Karpas-422 (cell line): ENCODE data around the gene PGBD5. TPM values are rescaled to one million over a fixed set of nuclear protein-coding genes. Genes with fewer than 3 reads are reported as not detected.
A peak's percentile ranks its signal among the peaks of the same experiment; 100 is the strongest.

ENCODE experiments used
- DNase-seq: peaks from one replicate; pipeline ENCODE4 v3.0.0-alpha.2; 2015
- H2AFZ ChIP-seq: fragments of 200-600 bp; sonication (generic); 2 replicates; pipeline ENCODE4 v1.6.1; 2014; ENCODE audit warnings: antibody characterized with exemption, low read length, mixed read lengths
- H3K27ac ChIP-seq: fragments of 200-600 bp; sonication (generic); 2 replicates; pipeline ENCODE4 v1.5.1; 2014; ENCODE audit warnings: mild to moderate bottlenecking, low read length, moderate library complexity
- H3K27me3 ChIP-seq: fragments of 200-600 bp; sonication (generic); 2 replicates; pipeline ENCODE4 v1.6.1; 2014; ENCODE audit warnings: low read length, mixed read lengths
- H3K36me3 ChIP-seq: fragments of 200-600 bp; sonication (generic); 2 replicates; pipeline ENCODE4 v1.6.1; 2014; ENCODE audit warnings: low read length, mixed read lengths; ENCODE audit not compliant: insufficient read depth
- H3K4me1 ChIP-seq: fragments of 200-600 bp; sonication (generic); 2 replicates; pipeline ENCODE4 v1.6.1; 2014; ENCODE audit warnings: mild to moderate bottlenecking, low read length, mixed read lengths
- H3K4me2 ChIP-seq: fragments of 200-600 bp; sonication (generic); 2 replicates; pipeline ENCODE4 v1.6.1; 2014; ENCODE audit warnings: low read length, low read depth, mild to moderate bottlenecking; ENCODE audit not compliant: poor library complexity, severe bottlenecking
- H3K4me3 ChIP-seq: fragments of 200-600 bp; sonication (generic); 2 replicates; pipeline ENCODE4 v1.5.1; 2014; ENCODE audit warnings: mild to moderate bottlenecking, antibody characterized with exemption, low read length, mixed read lengths
- H3K79me2 ChIP-seq: fragments of 200-600 bp; sonication (generic); 2 replicates; pipeline ENCODE4 v1.6.1; 2014; ENCODE audit warnings: mild to moderate bottlenecking, low read length, mixed read lengths
- H3K9ac ChIP-seq: fragments of 200-600 bp; sonication (generic); 2 replicates; pipeline ENCODE4 v1.6.0; 2014; ENCODE audit warnings: low read length
- H3K9me2 ChIP-seq: fragments of 200-600 bp; sonication (generic), shearing (Covaris generic); replicated peaks from 2 replicates; pipeline ENCODE4 v1.6.0; 2014; ENCODE audit warnings: mild to moderate bottlenecking, low read length, moderate library complexity; ENCODE audit not compliant: insufficient read depth
- H3K9me3 ChIP-seq: fragments of 300-700, 200-600 bp; sonication (generic); 2 replicates; pipeline ENCODE4 v1.6.1; 2014; ENCODE audit warnings: low read length, mixed read lengths
- H4K20me1 ChIP-seq: fragments of 200-600 bp; sonication (generic); 2 replicates; pipeline ENCODE4 v1.6.1; 2014; ENCODE audit warnings: mild to moderate bottlenecking, antibody characterized with exemption, low read length, low read depth; ENCODE audit not compliant: insufficient read depth
- total RNA-seq: library from RNA; depleted of rRNA; stranded (reverse); fragments of >200 nt; shearing (Covaris generic); gene quantifications from 2 replicates; pipeline ENCODE4 v1.2.3, GENCODE V29; 2014; ENCODE audit warnings: low replicate concordance

PGBD5 gene
- total RNA-seq, 1 experiment from 2014 or later, result not detected

GRCh38 chr1:230317823-230318819 lies 108.0 kb downstream of the PGBD5 start:
- Histone ChIP-seq H3K36me3 (no peaks in the 10 kb centered on the region), H3K4me2 (no peak overlapping the region), H3K9me2 (no peaks in the 10 kb centered on the region), H3K79me2 (no peaks in the 10 kb centered on the region), H4K20me1 (no peaks in the 10 kb centered on the region), H3K27me3 (no peaks in the 10 kb centered on the region), H3K27ac (no peak overlapping the region), H3K4me3 (no peak overlapping the region), H3K9ac (no peak overlapping the region), H2AFZ (no peak overlapping the region), H3K9me3 (no peaks in the 10 kb centered on the region), H3K4me1 (no peaks in the 10 kb centered on the region)
- no peak for DNase-seq

DNA sequence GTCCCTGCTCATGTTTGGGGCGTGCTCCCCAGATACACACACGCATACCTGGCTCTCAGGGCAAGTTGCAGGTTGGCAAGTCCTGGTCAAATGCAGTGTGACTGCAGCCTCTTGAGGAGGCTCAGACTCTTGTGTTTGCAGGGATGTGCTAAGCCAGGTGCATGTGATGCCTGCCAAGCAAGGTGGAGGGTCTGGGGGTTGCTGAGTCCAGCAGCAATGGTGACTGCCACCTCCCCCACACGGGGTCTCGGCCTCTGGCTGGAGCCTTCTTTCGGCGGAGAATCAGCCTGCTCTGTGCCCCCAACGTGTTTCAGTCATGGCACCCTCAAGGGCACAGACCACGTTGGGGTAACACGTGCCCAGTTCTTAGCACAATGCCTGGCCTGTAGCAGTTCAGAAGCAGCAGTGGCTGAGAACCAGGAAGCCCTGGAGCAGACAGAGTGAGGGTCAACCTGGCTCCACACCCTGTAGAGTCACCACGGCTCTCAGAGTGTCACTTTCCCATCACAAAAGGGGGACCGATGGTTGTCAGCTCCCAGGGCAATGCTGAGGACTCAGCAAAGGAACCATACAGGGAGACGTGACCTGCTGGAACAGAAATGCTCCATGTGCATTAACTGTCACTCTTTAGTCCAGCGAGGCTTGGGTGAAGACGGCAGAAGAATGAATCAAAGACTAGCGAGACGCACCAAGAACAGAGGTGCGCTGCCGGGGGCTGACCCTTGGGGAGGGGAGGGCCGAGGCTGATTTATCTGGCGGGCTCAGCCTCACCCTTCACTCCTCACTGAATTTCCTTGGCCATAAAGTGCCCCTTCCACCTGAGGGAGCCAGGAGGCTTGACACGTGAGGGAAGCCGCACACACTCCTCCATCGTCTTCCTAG lies 109.0 kb downstream of the PGBD5 start:
- Histone ChIP-seq H3K9me3 (no peaks in the 10 kb centered on the region), H4K20me1 (no peaks in the 10 kb centered on the region), H3K27me3 (no peaks in the 10 kb centered on the region), H3K36me3 (no peaks in the 10 kb centered on the region), H3K9me2 (no peaks in the 10 kb centered on the region), H3K27ac (no peak overlapping the region), H3K9ac (no peak overlapping the region), H3K79me2 (no peaks in the 10 kb centered on the region), H3K4me1 (no peaks in the 10 kb centered on the region), H3K4me2 (no peak overlapping the region), H3K4me3 (no peak overlapping the region), H2AFZ (no peak overlapping the region)
- DNase-seq, result no peak

- no peak for DNase-seq
- Histone ChIP-seq H3K9me3 (no peaks in the 10 kb centered on the region), H4K20me1 (no peaks in the 10 kb centered on the region), H3K79me2 (no peaks in the 10 kb centered on the region), H2AFZ (no peak overlapping the region), H3K4me2 (no peak overlapping the region), H3K4me1 (no peaks in the 10 kb centered on the region), H3K27me3 (no peaks in the 10 kb centered on the region), H3K9ac (no peak overlapping the region), H3K36me3 (no peaks in the 10 kb centered on the region), H3K4me3 (no peak overlapping the region), H3K9me2 (no peaks in the 10 kb centered on the region), H3K27ac (no peak overlapping the region)
Measured at GRCh38 chr1:230315099-230315498, 111.0 kb downstream of the PGBD5 start.

DNA sequence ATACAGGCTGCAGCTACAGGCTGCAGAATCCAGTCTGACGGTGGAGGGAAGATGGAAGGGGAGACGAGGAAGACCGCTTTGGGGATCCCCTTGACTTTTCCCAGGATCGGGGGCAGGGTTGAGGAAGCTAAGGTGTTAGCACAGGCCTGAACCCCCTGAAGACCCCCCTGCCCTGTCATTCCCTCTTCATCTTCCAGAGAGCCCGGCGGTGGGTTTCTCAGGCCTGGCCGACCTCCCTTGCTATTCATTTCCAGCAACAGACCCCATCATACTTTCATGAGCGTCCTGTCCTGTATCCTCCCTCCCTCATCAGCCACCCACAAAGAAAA lies 112.0 kb downstream of the PGBD5 start:
- Histone ChIP-seq H3K4me2 (no peak overlapping the region), H3K9ac (no peak overlapping the region), H3K36me3 (no peaks in the 10 kb centered on the region), H3K9me3 (no peaks in the 10 kb centered on the region), H3K27me3 (no peaks in the 10 kb centered on the region), H2AFZ (no peak overlapping the region), H3K4me3 (no peak overlapping the region), H4K20me1 (no peaks in the 10 kb centered on the region), H3K79me2 (no peaks in the 10 kb centered on the region), H3K4me1 (no peaks in the 10 kb centered on the region), H3K9me2 (no peaks in the 10 kb centered on the region), H3K27ac (no peak overlapping the region)
- DNase-seq, result no peak

- Histone ChIP-seq H3K27ac (no peak overlapping the region), H3K4me2 (no peak overlapping the region), H3K9me3 (no peaks in the 10 kb centered on the region), H2AFZ (no peak overlapping the region), H3K4me3 (no peak overlapping the region), H3K4me1 (no peaks in the 10 kb centered on the region), H3K27me3 (no peaks in the 10 kb centered on the region), H3K79me2 (no peaks in the 10 kb centered on the region), H3K36me3 (no peaks in the 10 kb centered on the region), H3K9ac (no peak overlapping the region), H3K9me2 (no peaks in the 10 kb centered on the region), H4K20me1 (no peaks in the 10 kb centered on the region)
- no peak for DNase-seq
Measured at GRCh38 chr1:230313453-230314141, 112.5 kb downstream of the PGBD5 start.

GRCh38 chr1:230312676-230313075 lies 113.5 kb downstream of the PGBD5 start:
- H4K20me1 ChIP-seq, result no peaks in the 10 kb centered on the region
- H3K4me2 ChIP-seq, result no peak overlapping the region
- no peaks in the 10 kb centered on the region for H3K79me2 ChIP-seq
- no peak overlapping the region for H3K9ac ChIP-seq
- H3K27ac ChIP-seq, result no peak overlapping the region
- no peaks in the 10 kb centered on the region for H3K27me3 ChIP-seq
- no peaks in the 10 kb centered on the region for H3K4me1 ChIP-seq
- H3K9me2 ChIP-seq, result no peaks in the 10 kb centered on the region
- DNase-seq, result no peak
- no peaks in the 10 kb centered on the region for H3K36me3 ChIP-seq
- H3K9me3 ChIP-seq, result no peaks in the 10 kb centered on the region
- H2AFZ ChIP-seq, result no peak overlapping the region
- H3K4me3 ChIP-seq, result no peak overlapping the region

DNA sequence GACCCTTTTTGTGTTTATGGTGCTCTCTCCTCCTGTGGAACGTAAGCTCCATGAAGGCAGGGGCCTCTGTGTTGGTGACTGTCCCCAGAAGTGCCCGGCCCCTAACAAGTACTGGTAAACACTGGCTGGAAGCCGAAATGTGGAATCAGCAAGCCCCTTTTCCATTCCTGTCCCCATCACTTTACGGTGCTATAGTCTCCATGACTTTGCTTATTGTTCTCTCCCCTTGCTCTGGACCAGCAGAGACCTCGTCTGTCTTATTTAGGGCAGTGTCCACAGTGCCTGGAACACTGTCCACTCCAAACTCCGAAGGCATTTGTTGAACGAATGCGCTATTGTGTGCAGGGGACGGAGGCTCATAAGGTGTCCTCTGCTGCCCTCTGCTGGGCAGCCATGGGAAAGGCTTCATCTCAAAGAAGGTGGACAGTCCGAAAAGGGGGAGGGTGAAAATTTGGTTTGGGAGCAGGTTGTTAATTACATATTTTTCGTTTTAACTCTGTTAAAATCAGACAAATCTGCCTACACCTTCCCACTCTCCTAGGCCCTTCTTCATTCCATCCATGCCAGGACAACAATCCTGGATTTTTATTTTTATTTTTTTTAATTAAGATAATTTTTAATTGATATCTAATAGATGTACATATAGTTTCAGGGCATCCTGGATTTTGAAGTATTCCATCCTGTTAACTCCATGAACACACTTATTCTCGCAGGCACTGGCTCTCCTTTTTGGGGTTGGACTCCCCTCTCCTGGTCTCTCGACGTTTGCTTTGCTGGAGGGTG lies 115.6 kb downstream of the PGBD5 start:
- Histone ChIP-seq H3K4me2 (no peak overlapping the region), H3K9me3 (no peaks in the 10 kb centered on the region), H3K27me3 (no peaks in the 10 kb centered on the region), H3K4me3 (no peak overlapping the region), H3K79me2 (no peaks in the 10 kb centered on the region), H3K4me1 (no peaks in the 10 kb centered on the region), H4K20me1 (no peaks in the 10 kb centered on the region), H3K27ac (no peak overlapping the region), H3K36me3 (no peaks in the 10 kb centered on the region), H3K9me2 (no peaks in the 10 kb centered on the region), H3K9ac (no peak overlapping the region), H2AFZ (no peak overlapping the region)
- DNase-seq, result peak; percentile 78
